Medulla oblongata (tissue), 1 donor: ENCODE measurements around the gene PAF1.

ENCODE experiments used
- DNase-seq: peaks from one replicate; pipeline ENCODE4 v3.0.0-alpha.2; 2015; ENCODE audit errors: extremely low spot score

PAF1 gene

DNA sequence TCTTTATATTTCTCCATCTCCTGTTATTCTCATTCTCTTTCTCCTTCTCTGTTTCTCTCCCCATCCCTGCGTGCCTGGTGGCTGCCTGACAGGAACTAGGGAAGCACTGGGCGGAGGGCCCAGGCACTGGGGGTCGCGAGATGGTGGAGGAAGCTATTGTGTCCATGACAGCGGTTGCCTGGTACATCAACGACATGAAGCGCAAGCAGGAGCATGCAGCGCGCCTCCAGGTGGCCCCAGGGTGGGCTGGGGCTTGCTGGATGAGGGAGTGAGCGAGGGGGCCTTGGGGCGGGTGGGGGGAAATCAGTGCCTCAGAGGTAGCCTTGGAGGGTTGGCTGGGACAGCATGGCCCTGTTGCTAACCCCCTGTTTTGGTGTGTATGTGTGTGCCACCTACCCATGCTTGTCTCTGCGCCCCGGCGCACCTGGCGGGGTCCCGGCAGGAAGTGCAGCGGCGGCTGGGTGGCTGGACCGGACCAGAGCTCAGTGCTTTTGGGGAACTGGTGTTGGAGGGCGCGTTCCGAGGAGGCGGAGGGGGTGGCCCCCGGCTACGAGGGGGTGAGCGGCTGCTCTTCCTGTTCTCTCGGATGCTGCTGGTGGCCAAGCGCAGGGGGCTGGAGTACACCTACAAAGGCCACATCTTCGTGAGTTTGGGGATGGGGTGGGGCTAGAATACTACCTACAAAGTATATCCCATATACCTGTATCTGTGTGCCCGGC lies 26.7 kb upstream of the PAF1 start:
- DNase-seq, result no peak

DNA sequence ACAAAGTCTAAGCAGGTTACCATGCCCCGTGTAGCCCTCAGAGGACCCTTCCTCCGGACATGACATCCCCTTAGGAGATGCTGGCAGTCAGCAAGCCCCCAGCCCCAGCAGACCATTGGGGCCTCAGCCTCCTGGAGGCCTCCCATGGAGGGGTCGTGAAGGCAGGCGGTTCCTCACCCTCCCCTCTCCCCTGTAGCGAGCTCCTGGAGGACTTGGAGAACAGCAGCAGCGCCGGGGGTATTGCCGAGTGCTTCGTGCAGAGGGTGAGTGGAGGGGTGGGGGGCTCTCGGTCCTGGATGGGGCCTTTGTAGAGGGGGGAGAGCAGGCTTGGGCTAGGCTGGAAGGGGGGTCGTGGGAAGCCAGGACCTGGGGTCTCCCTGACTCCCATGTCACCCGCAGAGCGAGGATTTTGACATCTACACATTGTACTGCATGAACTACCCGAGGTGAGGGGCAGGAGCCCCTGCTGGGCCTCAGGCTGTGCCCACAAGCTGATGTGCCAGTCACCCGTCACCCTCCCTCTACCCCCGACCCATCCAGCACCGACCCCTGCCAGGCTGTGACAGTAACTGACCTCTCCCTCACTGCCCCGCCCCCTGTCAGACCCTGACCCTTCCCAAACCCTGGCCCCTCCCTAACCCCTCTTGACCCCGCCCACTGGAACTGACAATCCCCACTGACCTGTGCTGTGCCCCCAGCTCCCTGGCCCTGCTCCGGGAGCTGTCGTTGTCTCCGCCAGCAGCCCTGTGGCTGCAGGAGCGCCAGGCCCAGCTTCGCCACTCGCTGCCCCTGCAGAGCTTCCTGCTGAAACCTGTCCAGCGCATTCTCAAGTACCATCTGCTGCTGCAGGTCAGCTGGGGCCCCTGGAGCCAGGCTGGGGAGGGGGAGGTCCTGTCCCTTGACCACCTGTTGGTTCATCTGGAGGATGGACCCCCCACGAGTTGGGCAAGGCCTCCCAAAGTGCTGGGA lies 25.5 kb upstream of the PAF1 start:
- DNase-seq, result no peak

DNA sequence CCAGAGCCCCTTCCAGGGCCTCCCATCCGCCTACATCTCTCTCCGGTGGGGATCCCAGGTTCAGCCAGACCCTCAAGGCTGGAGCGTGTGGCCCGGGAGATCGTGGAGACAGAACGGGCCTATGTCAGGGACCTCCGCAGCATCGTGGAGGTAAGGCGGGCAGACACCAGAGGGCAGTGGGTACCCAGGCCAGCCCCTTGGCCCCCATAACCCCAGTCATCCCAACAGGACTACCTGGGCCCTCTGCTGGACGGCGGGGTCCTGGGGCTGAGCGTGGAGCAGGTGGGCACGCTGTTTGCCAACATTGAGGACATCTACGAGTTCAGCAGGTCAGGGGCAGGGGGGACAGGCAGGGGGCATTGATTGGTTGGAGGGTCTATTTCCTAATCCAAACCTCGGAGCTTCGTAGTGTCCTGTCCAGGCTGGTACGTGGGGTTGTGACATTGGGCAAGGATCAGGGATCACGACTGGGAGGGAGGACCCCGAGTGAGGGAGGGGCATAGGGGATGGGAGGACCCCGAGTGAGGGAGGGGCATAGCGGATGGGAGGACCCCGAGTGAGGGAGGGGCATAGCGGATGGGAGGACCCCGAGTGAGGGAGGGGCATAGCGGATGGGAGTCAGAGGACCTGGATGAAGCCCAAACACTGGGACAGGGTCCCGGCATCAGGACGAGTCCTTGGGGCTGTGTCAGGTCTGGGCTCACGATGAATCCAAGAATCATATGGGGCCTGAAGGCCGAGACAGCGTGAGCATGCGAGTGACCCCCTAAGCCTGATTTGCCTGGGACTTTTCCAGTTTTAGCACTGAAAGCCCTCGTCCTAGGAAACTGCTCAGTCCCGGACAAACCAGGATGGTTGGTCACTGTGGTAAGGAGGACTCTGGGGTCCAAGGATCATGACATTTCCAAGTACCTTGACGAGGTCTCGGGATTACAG lies 24.5 kb upstream of the PAF1 start:
- DNase-seq, result no peak

DNA sequence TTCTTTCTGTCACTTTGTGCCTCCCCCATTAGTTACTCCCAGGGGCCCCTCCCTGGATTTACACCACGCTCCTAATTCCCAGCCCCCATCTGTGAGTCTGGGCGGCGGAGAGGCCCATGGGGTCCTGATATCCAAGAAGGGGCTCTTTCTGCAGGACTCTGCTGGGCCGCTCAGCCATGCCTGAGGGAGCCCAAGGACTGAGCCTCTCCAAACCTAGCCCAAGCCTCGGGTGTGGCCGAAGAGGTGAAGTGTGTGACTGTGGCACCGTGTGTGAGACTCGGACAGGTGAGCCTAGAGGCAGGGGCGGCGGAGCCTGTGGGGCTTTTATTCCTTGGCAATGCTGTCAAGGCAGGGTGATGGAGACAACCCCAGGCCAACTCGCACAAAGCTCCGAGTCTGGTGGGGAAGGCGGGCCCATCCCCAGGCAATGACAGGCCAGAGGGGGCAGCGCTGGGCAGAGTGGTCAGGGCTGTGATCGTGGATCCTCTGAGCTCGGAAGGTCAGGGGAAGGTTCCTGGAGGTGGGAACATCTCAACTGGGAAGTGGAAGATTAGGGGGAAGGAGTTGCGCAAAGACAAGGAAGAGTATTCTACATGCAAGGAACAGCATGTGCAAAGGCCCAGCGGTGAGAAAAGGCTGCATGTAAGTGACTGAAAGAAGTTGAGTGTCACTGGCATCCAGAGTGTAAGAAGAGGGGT lies 23.2 kb upstream of the PAF1 start:
- DNase-seq, result no peak

DNA sequence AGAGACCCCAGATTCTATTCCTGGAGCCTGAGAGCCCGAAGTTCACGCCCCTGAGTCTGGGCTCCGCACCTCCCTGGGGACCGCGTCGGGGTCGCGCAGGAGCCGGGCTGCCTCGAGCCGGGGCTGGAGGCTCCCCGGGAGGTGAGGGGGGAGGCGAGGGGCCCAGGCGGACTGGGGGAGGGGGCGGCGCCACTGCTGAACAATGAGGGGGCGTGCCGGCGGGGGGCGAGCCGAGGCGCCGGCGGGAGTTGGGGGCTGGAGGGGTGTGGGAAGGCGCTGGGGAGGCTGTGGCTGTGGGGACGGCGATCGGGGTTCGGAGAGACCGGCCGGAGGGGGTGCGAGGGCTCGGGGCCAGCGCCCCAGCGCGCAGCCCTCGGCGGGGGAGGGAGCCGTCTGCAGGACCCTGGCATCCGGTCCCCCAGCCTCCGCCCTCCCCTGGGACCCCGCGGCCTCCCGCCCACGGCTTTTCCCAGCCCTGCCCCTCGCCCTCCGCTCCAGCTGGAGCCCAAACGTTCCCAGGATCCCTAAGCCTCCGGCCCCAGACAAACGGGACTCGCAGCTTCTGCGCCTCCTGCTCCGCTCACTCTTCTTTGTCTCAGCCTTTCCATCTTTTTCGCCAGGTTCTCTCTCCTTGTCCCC lies 22.5 kb upstream of the PAF1 start:
- DNase-seq, result no peak

DNA sequence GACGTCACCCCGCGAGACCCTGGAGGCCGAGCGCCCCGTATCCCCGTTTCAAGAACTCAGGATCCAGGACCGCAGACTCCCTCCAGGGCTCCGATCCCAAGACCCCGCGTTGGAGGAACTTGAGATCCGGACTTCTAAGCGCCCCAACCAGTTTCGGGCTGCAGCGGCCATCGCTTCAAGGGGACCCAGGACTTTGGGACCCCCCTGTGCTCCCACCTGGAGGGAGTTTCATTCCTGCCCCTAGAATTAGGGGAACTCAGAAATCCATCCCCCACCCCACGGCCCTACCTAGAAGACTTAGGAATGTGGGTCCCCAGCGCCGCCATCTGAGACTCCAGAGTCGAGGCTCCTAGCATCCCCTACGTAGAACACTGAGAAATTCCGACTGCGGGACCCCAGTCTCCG lies 22.0 kb upstream of the PAF1 start:
- no peak for DNase-seq

DNA sequence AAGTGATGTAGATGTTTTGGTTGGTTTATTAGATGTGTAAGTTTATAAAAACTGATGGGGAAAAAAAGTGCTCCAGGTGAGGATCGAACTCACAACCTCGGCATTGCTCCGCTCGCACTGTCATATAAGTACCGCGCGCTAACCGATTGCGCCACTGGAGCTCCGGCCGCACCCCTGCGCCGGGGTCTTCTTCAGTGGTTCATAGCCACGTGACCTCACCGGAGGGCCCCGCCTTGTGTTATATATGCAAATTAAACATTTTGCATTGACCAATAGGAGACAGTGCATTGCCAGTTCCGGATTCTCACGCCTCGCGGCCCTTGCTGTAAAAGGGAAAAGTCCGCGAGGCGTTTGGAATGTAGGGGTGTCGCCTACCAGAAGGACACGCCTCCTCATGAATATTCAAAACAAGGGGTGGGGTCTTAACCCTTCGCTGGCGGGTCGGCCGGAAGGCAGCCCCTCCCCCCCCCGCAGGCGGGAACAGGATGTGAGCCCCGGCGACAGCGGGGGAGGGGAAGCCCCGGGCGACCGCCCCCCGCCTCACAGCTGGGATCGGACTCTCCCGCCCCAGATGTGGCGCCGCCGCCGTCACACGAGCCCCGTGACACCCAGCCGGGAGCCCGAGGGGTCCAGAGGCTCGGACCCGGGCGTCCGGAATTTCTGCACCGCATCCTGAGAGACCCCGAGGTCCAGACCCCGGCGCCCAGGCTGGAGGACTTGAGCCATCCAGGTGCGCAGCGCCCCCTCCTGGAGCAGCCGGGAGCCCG lies 21.4 kb upstream of the PAF1 start, which contains the start of gene PLEKHG2:
Gene PLEKHG2, plus strand, starts transcription at position 570 of the 767 bp plus-strand sequence. CDS start 1,418 bp downstream, outside the sequence.
- DNase-seq, result peak; percentile 99

DNA sequence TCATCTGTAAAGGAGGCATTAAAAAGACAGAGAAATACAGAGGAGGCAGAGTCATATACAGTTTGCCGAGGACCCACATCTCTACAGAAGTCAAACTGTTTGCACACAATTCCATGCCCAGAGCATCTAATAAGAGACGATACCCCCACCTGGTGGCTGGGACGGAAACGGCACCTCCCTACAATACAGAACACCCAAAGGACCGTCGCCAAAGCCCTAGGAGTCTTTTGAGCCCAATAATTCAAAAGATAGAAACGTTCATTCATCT lies 20.9 kb upstream of the PAF1 start:
- DNase-seq, result peak; percentile 94

DNA sequence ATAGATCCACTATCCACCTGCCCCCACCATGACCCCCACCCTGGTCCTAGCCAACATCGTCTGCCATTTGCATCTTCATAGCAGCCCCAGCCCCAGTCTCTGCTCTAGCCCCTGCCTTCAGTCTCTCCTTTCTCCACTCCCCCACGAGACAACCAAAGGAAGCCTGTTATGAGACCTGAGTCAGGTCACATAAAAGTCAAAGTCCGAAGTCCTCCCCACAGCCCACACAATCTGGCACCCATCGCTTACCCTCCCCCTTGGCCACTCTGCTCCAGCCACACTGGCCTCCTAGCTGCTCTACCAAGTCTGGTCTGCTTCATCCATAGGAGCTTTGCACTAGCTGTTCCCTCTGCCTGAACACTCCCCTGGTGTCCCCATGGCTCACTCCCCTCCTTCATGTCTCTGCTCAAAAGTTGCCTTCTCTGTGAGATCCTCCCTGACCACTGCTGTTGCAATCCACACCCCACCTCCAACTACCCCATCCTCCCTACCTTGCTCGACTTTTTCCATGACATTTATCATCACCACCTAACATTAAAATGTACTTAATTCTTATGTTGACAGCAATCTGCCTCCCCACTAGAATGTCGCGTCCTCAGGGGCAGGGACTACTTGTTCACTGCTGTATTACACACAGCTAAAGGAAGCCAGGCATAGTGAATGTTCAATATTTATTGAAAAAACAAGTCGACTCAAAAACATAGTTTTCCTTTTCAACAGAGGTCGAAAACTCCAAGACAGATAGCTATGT lies 20.4 kb upstream of the PAF1 start:
- DNase-seq, result no peak

DNA sequence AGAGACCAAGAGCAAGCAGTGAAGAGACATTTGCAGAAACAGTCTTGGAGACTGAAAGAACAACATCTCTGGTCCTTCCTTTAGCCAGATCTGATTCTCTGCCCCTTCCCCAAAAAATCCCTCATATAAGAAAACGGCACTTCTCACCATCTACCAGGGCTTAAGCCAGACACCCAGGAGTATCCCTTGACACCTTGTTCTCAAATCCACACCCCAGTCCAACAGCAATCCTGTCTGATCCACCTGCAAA lies 19.9 kb upstream of the PAF1 start:
- DNase-seq, result no peak

DNA sequence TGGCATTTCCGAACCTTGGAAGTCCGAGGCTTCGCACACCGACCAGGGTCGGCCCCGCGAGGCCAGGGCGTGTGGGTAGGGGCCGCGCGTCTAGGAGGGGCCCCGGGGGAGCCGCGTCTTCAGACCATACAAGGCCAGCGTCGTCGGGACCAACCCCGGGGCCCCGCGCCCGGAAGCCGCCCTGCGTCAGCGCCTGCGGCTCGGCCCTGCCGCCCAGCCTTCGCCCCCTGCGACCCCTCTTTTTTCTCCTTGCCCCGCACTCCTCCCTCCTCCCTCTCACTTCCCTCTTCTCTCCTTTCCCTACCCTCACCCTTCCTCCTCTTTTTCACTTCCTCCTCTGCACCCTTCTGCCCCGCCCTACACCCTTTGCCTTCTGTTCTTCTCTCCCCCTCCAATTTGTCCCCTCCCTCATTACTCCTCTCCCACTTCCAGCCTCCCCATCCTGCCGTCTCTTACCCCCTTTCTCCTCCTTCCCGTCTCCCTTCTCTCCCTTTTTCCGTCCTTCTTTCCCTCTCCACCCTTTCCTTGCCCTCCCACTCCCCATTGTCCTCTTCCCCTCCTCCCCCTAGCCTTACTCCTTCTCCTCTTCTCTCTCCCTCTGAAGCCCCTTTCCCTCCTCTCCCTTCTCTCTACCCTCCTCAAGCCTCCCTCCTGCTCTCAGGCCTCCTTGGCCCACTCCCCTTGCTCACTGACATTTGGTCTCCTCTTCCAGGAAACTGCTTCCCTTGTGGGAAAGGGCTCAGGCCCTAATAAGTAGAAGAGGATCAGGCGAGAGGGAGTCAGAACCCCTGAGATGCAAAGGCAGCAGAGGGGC lies 19.3 kb upstream of the PAF1 start:
- peak; percentile 69 for DNase-seq

DNA sequence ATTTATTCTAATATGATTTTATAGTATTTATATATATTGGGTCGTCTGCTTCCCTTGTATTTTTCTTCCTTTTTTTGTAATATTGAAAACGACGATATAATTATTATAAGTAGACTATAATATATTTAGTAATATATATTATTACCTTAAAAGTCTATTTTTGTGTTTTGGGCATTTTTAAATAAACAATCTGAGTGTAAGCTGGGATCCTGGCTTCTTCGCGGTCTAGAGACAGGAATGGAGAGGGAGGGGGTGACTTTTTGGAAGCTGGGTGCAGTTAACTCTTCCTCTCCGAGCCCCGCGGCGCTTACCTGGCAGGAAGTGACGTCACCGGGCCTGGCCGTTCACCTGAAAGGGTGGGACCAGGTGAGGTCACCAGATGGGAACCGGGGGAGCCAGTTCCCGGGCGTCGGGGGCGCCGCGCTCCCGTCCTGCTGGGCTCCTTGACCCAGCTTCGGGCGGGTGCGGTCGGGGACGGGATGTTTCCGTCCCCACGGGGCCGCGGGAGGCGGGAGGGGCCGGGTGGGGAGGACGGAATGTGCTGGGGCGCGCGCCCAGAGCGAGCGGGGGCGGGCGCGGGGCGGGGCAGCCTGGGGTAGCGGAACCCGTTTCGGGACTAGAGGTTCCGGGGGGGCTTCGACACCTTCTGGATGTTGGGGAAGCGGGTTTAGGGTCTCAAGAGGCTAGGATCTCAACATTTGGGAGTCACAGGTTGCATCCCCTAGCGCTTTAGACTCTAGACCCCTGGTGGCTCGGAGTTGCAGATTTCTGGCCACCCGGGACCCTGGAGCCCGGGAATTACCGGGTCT lies 18.5 kb upstream of the PAF1 start:
- peak; percentile 76 for DNase-seq

DNA sequence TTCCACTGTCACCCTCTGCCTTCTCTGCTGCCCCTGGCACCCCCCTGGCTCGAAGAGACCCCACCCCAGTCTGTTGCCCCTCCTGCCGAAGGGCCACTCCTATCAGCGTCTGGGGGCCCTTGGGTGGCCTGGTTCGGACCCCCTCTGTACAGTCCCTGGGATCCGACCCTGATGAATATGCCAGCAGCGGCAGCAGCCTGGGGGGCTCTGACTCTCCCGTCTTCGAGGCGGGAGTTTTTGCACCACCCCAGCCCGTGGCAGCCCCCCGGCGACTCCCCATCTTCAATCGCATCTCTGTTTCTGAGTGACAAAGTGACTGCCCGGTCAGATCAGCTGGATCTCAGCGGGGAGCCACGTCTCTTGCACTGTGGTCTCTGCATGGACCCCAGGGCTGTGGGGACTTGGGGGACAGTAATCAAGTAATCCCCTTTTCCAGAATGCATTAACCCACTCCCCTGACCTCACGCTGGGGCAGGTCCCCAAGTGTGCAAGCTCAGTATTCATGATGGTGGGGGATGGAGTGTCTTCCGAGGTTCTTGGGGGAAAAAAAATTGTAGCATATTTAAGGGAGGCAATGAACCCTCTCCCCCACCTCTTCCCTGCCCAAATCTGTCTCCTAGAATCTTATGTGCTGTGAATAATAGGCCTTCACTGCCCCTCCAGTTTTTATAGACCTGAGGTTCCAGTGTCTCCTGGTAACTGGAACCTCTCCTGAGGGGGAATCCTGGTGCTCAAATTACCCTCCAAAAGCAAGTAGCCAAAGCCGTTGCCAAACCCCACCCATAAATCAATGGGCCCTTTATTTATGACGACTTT lies 17.7 kb upstream of the PAF1 start:
- no peak for DNase-seq

DNA sequence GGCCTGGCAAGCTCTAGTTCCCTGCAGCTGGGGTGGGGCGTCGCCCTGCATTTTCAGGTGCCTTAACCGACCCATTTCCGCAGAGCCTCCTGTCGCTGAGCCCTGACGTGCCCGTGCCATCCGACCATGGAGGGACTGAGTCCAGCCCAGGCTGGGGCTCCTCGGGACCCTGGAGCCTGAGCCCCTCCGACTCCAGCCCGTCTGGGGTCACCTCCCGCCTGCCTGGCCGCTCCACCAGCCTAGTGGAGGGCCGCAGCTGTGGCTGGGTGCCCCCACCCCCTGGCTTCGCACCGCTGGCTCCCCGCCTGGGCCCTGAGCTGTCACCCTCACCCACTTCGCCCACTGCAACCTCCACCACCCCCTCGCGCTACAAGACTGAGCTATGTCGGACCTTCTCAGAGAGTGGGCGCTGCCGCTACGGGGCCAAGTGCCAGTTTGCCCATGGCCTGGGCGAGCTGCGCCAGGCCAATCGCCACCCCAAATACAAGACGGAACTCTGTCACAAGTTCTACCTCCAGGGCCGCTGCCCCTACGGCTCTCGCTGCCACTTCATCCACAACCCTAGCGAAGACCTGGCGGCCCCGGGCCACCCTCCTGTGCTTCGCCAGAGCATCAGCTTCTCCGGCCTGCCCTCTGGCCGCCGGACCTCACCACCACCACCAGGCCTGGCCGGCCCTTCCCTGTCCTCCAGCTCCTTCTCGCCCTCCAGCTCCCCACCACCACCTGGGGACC lies 16.9 kb upstream of the PAF1 start:
- no peak for DNase-seq

DNA sequence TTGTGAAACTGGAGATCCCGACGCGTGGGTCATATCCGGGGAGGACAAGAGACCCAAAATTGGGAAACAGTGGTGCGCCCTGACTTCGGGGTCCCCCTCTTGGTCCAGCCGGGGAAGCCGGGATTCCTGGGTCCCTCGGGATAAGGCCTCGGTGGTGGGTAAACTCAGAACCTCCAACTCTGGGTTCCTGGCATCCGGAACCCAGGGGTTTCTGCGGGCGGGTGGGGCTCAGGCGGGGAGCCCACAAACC lies 16.4 kb upstream of the PAF1 start:
- DNase-seq, result no peak

DNA sequence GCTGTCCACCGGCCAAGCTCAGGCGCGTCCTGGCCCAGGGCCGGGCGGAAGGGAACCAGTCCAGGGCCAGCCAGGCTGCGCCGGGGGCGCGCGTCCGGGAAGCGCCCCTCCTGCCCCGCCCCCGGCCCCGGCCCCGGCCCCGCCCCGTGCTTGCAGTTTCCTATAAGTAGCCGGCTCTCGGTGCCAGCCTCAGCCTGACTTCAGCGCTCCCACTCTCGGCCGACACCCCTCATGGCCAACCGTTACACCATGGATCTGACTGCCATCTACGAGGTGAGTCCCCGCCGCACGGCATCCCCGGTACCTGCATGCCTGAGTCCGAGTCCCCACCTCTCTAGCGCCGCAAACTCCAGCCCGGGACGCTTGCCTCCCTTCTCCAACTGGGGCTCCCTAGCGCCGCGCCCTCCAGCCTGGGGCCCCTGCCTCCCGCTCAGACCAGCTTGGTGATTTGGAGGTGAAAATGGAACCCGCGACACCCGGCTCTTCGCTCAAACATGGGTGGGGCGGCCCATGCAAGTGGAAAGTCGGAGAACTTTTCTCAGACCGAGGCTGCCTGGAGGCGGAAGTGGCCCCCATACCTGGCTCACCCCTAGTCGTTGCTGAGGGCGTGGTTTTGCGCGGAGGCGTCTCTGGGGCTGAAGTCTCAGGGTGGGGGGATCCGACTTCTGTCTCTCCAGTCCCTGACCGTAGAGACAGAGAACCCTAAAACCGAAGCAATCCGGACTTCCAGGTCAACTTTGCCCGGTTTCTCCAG lies 15.9 kb upstream of the PAF1 start, which contains the start of gene ZFP36:
Gene ZFP36, plus strand, starts transcription at position 192 of the 754 bp plus-strand sequence. Its CDS starts 58 bp downstream, at position 250.
- peak; percentile 82 for DNase-seq
